ENCODE results near the gene HEG1.

GRCh38 chr3:125059488-125060245, 3.9 kb upstream of the HEG1 start:
- no peak for TF ChIP-seq CTCF (IDR thresholded peaks at IDR 0.05; ENCODE audit: insufficient read depth, low read length)
- no peak for TF ChIP-seq REST (IDR thresholded peaks at IDR 0.05; ENCODE audit: insufficient replicate concordance, low read depth)
- no peak for TF ChIP-seq POLR2AphosphoS5 (IDR thresholded peaks at IDR 0.05; ENCODE audit: low read depth)
- no peak for TF ChIP-seq SPI1 (IDR thresholded peaks at IDR 0.05; ENCODE audit: borderline replicate concordance, low read depth)
- TF ChIP-seq GABPA (IDR thresholded peaks at IDR 0.05; ENCODE audit: low read depth), result no peak

All from HL-60 (cell line).